ENCODE results near the gene ATP11A.
"Not testable (repeated sequence)": the region's sequence is repeated elsewhere in the genome, so short reads cannot be mapped to it uniquely, and the experiment has no call there.

Gene ATP11A

DNA sequence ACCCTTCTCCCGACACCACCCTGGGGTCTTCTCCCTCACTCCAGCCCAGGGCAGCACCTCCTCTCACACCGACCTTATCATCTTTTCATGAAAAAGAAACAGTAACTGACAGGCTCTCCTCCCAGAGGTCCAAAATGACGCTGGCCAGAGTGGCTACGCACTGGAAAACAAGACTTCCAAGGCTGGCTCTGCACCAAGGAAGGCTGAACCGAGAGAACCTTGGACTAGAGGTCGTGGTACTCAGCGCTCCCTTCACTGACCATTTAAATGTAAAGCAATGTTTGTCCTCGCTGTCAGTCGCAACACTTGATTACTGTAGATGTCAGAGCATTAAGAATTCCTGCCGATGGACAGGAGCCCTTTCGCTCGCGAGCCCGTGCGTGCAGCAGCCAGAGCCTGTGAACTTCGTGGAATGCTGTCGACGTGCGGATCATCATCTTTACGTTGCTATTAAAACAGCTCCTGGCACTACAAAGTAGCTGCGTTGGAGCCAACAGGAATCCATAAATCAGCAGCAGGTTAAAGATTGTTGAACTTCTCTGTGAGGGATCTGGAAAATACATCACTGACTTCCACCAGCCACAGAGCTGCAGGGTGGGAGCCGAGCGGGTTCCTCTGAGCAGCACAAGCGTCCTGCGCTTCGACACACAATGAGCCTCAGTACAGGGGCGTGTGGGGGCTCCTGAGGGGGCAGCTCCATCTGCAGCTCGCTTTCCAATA, 153.7 kb downstream of the ATP11A start:
- no peak for DNase-seq

GRCh38 chr13:112844411-112844810, 154.6 kb downstream of the ATP11A start:
- DNase-seq = no peak

DNA sequence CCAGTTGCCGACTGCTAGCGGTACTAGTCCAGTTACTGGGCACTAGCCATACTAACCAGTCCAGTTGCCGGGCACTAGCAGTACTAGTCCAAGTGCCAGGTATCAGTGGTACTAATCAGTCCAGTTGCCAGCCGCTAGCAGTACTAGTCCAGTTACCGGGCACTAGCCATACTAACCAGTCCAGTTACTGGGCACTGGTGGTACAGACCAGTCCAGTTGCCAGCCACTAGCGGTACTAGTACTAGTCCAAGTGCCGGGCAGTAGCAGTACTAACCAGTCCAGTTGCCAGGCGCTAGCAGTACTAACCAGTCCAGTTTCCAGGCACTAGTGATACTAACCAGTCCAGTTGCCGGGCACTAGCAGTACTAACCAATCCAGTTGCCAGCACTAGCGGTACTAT, 155.0 kb downstream of the ATP11A start:
- no peak for DNase-seq

- DNase-seq = no peak
These were observed 155.8 kb downstream of the ATP11A start for GRCh38 chr13:112845511-112846144.

- no peak for DNase-seq
These were observed 156.7 kb downstream of the ATP11A start for GRCh38 chr13:112846411-112847115.

DNA sequence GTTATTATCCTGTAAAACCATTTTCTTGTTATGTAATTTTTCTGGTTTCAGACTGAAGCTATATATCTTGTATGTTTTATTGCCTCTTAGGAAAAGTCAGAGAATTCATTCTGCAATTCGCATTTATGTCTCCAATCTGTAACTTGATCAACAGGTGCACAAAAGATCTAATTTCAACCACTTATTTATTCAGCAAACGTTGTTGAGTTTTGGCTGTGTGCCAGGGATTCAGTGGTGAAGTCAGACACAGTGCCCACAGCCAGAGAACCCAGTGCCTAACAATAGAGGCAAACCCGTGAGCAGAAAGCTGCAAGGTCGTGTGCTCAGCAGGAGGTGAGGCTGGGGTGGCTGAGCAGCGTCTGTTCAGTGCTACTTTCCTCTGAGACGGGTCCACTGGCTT, 159.7 kb downstream of the ATP11A start:
- no peak for DNase-seq

- no peak for DNase-seq
These were observed 160.4 kb downstream of the ATP11A start for GRCh38 chr13:112850273-112850672.

- no peak for DNase-seq
These were observed 161.5 kb downstream of the ATP11A start for GRCh38 chr13:112851107-112852038.

GRCh38 chr13:112852392-112852791, 162.6 kb downstream of the ATP11A start:
- no peak for DNase-seq

GRCh38 chr13:112852808-112853207, 163.0 kb downstream of the ATP11A start:
- no peak for DNase-seq

GRCh38 chr13:112854321-112854720, 164.5 kb downstream of the ATP11A start:
- DNase-seq = no peak

GRCh38 chr13:112855859-112856258, 166.0 kb downstream of the ATP11A start:
- DNase-seq = no peak

- no peak for DNase-seq
These were observed 168.2 kb downstream of the ATP11A start for GRCh38 chr13:112857914-112858490.

DNA sequence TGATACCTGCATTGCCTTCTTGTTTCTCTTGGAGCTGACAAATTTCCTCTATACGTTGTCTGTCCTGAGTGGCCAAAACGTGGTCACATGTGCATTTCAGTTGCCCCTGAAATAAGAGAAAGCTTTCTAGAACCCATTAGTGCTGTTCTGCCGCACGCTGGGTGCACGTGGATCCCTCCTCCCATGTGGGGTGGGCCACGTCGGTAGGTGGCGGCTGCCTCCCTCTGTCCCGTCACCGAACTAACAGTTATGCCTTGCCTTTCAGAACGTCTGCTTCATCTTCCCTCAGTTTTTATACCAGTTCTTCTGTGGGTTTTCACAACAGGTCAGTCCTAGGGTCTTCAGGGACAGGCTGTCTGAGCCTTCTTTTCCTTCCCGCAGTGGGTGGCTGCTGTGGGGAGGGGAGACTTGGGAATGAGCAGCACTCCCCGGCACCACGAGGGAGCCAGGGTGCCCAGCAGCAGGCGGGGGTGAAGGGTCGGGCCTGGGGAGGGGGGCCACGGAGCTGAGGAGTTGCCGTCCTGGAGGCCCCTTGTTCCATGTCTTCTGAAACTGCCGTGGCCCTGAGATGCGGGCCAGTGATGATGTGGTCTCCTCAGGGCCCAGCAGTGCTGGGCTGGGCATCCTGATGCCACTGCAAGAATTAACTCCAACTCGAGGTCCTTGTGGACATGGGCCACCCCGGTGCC, 169.4 kb downstream of the ATP11A start:
- DNase-seq = no peak

DNA sequence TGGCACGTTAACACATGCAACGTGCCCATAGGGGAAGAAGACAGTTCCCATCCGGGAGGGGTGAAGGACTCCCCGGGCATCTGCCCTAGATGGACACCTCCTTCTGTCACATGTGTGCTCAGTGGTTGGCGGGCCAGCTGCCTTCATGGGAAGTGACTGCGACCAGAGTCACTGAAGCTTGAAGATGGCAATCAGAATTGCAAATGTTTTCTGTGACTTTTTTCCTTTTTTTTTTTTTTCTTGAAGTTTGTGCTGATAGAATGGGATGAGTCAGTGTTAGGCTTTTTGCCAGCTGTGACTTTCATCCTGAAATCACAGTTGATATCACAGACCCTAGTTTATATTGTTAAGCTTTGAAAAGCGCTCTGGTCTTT, 170.0 kb downstream of the ATP11A start:
- DNase-seq = no peak

DNA sequence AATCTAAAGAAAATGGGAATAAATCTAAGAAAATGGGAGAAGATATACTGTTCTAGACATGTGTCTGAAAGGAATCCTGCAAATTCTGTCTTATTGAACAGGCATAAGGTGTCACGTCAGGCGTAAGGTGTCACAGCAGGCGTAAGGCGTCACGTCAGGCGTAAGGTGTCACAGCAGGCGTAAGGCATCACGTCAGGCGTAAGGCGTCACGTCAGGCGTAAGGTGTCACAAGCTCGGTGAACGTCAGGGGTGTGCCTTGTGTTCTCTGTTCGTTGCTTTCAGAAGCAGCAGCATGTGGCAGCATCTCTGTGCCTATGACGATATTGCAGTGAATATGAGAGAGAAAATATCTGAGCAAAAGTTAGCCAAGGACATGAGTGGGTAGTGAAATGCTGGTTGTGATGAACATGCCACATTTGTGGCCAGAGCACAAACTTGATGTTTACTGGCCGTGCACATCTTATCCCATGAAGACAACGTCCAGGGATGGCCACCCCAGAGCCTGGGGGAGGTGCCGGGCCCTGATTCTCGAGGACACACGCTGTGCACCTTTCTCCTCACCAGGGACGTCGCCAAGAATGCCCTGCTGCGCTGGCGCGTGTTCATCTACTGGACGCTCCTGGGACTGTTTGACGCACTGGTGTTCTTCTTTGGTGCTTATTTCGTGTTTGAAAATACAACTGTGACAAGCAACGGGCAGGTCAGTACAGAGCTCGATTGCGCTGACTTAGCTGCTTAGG, 172.2 kb downstream of the ATP11A start:
- DNase-seq = no peak

- DNase-seq = not testable (repeated sequence)
These were observed 173.5 kb downstream of the ATP11A start for GRCh38 chr13:112863356-112863755.

DNA sequence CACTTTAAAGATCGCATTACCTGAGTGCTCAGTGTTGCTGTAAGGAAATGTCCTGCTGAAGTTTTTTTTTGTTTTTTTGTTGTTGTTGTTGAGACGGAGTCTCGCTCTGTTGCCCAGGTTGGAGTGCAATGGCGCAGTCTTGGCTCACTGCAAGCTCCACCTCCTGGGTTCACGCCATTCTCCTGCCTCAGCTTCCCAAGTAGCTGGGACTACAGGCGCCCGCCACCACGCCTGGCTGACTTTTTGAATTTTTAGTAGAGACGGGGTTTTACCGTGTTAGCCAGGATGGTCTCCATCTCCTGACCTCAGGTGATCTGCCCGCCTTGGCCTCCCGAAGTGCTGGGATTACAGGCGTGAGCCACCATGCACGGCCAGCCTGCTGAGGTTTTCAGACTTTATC, 175.6 kb downstream of the ATP11A start:
- DNase-seq = not testable (repeated sequence)

- DNase-seq = no peak
These were observed 177.5 kb downstream of the ATP11A start for GRCh38 chr13:112867301-112867711.

DNA sequence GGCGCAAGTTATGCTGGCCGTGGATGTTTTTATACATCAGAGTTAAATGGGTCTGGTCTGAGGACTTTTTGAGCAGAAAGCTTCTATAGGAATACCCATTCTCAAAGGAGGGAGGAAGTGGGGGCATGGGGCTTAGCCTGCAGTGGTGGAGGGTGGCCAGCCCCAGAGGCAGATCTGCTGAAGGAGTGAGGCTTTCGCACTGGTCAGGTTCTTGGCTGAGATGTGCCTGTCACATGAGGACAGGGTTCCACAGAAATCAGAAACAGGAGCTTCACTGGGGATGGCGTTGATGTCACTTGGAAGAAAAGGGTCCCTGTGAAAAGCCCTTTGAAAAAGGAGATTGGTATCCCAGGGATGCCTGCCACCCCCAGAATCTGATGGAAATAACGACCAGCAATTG, 178.5 kb downstream of the ATP11A start:
- DNase-seq = no peak

Measured in activated CD4-positive, CD25-positive, alpha-beta regulatory T cell (primary cell).